GM23248 (cell line): ENCODE measurements around the gene DOCK9.

Experiments used
- EZH2 ChIP-seq: fragments of 200-600 bp; sonication (generic); IDR thresholded peaks from 2 replicates; pipeline ENCODE4 v1.6.1; 2018; ENCODE audit warnings: antibody characterized with exemption, mild to moderate bottlenecking; ENCODE audit not compliant: insufficient read depth, poor library complexity, severe bottlenecking
- EZH2phosphoT487 ChIP-seq: fragments of 200-600 bp; sonication (generic); IDR thresholded peaks from 2 replicates; pipeline ENCODE4 v1.6.1; 2018; ENCODE audit warnings: antibody characterized with exemption, moderate library complexity, mild to moderate bottlenecking, low read depth; ENCODE audit not compliant: insufficient read depth

DNA sequence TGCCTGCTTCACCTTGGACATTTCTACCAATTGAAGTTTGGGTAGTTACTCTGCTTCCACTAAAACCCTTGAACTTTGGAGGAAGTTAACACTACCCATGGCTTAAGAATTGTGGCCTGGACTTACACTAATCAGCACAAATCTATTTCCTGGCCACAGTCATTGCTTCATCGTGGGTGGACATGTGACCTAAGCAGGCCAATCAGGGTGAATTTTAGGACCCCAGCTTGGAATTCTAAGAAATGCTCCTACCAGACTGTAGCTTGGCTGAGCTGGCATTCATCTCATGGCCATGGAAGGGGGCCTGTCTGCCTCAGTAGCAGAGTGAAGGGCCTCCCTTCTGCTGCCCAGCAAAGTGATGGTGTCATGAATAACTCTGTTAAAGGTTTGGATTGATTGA lies 167.1 kb downstream of the DOCK9 start:
- TF ChIP-seq EZH2 (no peak), EZH2phosphoT487 (no peak)
